GM18508 (cell line): ENCODE measurements around the gene RYK.

Experiments
- ATAC-seq: cut with Tn5 transposase; IDR thresholded peaks from one replicate; pipeline ENCODE4 v1.9.1; 2021; ENCODE audit warnings: moderate number of reproducible peaks; ENCODE audit not compliant: insufficient read depth, unreplicated experiment

RYK gene

DNA sequence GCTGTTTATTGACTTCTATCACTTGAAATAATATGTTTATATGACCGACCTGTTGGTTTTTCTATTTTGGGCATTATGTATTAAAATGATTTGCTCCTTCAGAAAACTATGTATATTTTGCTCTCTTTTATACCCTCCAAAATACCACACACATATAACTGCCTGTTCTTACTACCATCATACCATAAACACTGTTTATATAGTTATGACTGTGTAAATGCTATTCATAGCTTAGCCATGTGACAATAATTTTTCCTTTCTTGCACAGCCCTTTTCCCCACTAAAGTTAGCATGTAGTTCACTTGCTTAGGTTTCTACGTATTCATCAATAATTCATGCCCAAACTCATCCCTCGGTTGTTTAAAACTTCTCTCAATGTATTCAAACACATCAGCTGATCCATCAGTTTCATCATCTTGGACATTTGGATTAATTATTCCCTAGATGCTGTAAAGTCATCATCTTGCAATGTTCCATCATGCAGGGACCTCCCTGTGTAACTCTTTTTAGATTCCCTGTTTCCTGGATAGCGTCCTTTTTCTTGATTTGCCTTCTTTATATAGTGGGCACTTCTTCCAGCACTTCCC lies 8.2 kb upstream of the RYK start:
- ATAC-seq, result no peak

DNA sequence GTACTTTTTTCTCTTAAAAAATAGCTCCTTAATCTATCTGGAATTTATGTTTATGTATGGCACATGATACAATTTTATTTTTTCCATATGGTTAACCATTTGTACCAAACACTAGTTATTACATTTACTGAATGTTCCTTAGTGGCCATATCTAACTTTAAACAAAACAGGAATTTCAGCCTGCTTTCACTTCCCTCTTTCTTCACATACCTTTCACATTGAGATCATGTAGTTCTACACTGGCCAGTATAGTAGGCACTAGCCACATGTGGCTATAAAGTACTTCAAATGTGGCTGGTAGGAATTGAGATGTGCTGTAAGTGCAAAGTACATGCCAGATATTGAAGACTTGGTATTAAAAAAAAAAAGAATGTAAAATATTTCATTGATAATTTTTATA lies 4.7 kb upstream of the RYK start:
- no peak for ATAC-seq

DNA sequence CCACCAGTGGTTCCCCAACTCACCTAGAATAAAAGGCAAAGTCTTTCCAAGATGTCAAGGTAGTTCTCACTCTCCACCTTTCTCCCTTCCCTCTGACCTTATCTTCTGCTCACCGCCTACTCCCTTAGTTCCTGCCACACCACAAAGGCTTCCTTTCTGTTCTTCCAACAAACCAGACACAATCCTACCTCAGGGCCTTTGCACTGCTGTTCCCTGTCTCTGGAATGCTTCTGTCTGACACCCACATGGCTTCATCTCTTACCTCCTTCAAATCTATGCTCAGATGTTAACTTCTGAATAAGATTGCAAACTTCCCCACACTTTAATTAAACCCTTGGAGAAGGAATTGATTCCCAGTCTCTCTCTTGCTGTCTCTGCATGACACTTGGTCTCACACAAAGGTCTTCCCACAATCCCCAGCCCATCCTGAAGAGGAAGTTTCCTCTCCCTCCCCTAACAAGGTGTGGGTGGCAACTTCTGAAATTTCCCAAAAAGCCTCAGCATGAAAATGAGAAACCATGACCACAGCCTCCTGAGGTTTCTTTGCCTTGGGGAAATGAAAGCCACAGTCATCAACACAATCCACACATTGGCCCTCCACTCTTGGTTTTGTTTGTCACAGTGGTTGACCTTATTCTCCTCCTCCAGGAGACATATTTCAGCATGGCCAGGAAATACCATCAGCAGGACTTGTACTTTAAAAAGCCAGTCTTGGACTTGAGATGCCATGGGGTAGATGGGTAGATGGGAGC lies 3.0 kb upstream of the RYK start:
- ATAC-seq, result no peak

DNA sequence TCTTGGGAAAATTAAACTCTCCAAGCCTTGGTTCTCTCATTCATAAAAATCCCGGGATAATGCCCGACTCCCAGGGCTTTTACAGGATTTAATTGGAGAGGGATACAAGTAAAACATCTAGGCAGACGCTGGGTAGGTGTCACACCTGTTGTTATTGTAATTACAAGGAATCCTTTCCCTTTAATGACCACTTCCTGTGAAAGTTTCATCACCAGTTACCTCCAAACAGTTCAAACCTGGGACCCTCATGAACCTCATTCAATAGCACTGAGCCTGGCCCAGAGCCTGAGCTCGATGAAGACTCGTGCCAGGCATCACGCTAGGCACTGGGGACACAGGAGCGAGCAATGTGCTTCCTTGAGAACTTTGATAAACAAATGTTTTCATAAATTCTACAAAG lies 2.1 kb upstream of the RYK start:
- no peak for ATAC-seq

DNA sequence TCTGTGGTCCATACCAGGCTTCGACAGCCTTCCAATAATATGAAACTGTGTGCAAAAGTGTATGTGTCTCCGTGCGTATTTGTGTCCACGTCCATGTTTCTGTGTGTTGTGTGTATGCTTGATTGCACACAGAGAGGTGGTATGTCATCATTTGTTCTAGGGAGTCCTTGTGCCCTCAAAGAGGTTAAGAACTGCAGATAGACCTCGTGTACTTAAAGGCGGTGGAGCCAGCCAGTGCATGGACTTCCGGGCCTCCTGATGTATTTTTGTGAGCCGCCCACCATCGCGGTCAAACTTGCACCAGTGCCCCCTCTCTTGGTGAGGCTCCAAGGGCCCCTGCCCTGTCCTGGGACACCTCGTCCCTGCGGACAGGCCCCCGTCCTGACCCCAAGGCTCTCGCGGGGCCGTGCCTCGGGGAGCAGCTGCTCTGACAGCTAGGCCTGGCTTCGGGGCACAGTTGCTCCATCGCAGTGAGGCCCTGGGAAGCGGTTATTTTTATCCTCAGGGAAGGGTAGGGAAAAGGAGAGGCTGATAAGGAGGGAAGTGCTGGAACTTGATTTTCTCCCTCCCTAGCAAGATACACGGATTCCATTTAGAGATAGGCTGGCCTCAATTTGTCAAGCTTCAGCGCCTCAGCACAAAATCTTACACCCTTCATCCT lies 1.2 kb upstream of the RYK start:
- no peak for ATAC-seq

DNA sequence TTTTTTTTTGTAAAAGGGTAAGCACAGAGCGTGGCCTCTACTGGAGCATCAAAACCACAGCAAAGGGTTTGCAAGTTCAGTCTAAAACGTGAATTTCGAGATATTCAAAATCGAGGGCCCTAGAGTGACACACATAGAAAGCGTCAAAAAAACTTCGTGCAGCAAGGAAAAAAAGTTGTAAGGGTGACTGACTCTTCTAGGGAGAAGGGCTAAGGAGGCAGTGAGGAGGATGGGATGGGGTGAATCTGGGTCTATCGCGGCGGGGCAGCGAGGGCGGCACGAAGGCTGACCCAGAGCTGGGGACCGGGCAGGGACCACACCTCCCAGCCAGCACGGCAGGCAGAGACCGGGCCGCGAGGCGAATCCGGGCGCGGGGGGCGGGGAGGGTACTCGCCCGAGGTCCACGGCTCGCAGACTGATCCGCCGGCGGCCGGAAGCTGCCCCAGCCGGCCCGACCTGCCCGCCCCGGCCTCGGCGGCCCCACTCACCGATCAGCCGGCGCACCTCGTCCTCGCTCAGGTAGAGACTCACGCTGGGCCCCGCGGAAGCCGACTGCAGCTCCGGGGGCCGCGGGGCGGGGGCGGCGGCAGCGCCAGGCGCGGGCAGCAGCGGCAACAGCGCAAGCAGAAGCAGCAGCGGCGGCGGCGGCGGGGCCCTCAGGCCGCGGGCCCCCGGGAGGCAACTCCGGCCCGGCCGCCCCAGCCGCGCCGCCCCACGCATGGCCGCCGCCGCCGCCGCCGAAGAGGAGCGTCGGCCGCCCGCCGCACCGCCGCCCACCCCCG lies 533 bp downstream of the RYK start:
- ATAC-seq, result no peak

DNA sequence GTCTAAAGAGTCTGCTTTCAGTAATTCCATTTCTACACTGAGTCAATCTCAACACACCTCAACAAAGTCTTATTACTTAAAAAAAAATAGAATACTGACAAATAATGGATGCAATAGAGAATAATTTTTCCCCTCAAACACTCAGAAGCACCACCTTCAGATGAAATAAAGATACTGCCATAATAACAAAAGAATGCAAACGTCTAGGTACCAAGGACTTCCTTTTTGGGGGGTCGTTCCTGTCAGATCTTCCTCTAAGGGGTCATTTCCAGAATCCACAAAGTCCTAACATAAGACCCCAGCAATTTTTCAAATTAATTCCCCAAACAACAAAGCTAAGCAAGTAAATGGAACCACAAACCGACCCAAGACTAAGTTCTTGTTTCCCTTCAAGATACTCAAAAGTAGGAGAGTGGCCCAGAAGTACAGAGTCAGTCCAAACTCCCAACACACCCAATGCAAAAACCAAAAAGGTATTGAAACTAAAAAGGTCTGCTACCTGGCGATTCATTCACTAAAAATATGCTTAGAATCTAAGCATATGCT lies 1.3 kb downstream of the RYK start:
- no peak for ATAC-seq

DNA sequence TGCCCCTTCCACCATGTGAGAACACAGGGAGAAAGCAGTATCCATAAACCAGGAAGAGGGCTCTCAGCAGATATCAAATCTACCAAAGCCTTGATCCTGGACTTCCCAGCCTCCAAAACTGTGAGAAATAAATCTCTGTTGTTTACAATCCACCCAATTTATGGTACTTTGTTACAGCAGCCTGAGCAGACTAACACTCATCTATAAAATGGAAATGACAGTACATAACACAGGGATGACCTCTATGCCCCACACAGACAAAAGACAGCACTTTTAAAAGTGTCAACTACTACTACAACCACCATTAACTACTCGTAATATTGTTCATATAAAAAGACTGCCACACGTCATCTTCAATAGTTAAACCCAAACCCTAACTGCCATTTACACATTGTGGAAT lies 5.7 kb downstream of the RYK start:
- ATAC-seq, result no peak

DNA sequence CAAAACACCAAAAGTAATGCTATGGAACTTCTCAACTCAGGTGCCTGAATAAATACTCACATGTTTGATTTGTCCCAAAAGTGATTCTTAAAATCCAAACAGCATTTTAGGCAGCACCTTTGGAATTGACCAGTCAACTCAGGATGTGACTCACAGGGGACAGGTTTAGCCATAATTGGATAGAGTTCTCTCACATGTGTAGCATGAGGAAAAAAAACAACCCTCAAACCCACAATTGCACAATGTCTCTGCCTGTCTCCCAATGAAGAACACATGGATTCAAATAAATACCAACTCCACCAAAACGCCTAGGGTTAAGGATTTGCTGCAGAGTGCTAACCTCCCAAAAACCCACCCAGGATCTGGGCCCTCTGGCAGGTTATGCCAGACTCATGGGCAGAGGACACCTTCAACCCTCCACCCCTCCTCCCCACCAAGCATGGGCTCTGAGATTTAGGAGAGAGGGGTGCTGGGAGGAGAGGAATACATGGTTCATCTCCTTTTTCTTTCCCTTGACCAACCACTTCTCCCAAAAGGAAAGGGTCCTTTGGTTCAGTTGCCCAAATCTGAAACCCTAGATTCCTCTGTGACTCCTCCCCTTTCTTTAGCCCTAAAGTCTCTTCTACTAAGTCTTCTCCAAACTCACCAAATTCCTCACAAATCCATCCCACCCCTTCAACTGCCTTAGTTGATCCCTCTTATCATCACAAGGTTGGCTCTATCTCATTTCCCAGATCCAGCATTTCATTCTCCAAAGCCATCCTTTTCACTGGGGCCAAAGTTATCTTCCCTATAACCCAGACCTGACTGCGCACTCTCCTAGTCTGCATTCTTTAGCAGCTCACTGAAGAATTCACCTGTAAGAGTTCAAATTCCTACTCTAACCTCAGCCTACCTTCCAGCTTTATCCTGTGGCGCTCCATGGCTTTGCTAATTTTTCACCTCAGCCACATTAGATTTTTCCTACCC lies 7.7 kb downstream of the RYK start:
- ATAC-seq, result no peak

DNA sequence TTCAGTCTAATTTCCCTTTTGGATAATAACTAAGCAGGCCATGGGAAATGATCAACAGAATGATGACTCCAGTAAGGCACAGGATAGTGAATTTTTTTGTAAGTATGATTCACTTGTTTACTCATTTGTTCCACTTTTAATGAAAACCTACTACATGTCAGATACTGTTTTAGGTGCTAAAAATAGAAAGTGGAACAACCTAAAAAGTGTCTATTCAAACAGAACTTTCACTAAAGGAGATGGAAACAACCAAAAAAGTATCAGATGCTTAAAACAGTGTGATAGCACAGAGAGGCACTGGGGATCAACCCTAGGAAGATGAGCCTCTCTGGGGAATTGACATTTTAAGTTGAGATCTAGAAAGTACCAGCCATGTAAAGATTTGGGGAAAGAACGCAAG lies 11.1 kb downstream of the RYK start:
- no peak for ATAC-seq

DNA sequence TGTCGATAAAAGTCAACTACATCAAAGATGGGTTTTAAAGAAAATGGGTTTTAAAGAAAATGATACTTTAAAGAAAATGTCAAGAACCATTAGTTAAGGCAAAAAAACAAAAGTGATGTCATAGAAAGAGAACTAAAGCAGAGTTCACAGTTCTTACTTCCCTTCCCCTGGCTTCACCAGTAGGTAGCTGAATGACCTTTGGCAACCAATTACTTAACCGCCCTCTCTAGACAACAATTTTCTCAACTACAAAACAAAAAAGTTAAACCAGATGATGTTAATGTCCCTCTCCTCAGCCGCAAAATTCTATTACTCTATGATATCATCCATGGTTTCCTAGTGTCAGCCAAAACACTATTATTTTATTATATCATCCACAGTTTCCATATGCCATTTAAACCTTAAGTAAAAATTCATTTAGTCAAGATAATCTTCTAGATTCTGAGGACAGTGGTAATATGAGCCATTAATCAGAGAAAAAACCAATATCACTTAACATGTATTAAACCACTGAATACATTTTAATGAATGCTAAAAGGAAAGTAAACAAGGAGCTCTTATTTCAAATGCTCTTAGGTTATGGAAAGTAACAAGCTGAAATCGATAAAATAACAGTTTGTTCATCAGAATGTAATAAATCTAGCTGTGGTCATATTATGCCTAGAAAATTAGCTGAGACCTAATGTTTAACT lies 13.1 kb downstream of the RYK start:
- ATAC-seq, result no peak

DNA sequence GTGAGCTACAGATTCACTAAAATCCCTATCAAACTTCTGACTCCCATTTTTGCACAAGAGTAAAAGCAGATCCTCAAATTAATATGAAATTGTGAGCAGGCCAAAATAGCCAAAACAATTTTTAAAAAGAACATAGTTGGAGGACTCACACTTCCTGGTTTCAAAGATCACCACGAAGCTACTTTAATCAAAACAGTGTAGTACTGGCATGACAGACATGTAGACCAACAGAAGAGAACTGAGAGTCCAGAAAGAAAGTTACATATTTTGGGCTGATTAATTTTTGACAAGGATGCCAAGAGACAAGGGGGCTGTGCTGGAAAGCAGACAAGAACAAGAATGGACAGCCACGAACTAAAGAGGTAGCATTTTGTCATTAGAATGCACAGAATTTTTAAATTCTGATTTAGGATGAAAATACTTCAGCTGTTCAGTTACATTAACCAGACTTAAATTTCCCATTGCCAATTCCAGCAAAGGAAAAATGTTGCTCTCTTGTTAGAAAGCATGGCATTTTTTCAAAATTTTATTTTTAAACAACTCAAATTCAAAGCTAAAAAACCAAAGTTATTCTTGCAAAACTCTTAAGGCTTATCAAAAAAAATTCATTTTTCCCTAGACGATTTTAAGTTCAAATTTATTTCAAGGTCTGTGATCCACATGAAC lies 14.0 kb downstream of the RYK start:
- ATAC-seq, result no peak

DNA sequence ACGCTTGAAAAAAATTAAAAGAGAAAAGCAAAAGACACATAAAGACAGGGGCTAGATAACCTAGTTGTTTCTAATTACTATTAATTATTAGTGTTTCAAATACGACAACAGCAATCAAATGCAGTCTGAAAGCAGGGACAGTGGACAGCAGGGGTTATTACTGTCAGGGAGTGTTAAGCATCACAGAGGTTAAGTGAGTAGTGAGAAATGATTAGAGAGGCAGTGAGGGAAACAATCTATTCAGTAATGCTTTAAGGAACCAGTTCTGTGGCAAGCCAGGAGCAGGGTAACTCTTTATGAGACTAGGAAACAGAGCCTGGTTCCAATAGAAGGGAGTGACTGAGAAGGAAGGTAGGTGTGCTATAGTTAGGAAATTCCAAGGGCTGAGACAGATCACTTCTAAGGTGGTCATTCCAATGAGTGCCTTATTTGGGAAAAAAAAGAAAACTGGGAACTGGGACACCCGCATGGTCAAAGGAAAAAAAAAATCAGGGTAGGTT lies 15.0 kb downstream of the RYK start:
- ATAC-seq, result no peak

DNA sequence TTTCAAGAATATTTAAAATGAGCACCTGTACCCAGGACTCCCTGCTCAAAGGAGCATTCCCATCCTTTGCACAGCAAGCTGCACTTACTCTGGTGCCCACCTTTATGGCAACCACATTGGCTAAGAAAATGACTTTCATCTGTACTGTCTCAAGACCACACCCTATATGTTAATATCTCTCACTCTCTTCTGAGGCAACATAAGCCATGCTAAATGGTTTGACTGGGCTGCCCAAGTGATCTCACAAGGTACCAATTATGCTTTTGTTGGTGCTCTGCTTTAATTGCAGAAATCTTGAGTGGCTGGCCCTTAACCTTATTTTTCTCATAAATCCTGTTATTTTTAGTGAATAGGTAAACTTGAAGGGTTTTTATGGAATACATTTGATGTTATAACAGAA lies 17.7 kb downstream of the RYK start:
- ATAC-seq, result no peak

DNA sequence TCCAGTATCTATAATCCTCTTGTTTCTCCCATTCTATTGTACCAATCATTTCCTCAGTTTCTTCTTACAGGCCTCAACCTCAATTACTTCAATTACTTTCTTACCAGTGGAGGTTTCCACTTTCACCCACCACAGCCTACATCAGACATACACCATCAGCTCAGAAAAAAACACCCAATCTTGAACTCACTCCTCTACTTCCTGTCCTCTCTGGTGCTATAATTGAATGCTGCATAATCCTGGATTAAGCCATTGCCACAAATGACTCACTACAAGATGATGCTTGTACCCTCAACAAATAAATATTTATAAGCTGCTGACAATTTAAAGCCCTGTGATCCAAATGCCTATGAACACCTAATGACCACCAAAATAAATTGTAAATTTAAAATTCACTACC lies 18.5 kb downstream of the RYK start:
- ATAC-seq, result no peak

DNA sequence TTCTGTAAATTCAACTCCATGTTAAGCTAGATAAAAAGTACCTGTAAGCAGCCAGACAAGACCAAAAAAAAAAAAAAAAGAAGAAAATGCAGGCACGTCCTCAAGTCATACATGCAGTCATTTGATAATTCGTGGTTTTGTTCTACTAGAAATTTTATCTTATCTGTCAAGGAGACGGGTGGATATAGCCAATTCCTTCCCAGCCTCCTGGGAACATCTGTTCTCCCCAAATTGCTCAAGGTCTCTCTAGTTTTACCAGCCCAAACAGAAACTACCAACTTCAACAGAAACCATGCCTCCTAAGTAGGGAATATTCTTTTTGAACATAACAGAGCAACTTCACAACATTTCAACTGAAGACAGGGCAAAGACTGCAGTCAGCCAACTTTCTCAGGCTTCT lies 19.5 kb downstream of the RYK start:
- ATAC-seq, result no peak

DNA sequence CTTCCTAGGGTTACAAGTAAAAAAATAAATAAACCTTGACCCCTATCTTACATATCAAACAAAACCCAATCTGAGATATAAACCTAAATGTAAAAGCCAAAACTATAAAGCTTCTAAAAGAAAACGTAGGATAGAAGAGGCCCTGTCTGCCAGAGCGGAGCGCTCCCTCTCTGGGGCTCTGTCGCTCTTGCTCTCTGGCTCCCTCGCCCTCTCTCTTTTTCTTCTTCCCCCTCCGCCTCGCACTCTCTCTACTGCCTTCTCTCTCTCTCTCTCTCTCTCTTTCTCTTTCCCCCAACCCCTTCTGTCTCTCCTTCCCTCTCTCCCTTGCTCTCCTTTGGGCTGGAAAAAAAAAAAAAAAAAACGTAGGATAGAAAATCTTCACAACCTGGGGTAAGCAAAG lies 21.6 kb downstream of the RYK start:
- no peak for ATAC-seq

DNA sequence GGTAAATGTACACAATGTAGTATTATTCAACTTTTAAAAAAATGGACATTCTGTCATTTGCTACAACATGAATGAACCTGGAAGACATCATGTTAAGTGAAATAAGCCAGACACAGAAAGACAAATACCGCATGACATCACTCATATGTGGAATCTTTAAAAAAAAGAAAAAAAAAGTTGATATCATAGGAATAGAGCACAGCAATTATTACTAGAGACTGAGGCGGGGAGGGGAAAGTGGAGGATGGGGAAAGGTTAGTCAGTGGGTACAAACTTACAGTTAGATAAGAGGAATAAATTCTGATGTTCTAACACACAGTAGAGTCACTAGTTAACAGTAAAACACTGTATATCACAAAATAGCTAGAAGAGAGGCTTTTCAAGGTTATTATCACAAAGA lies 22.2 kb downstream of the RYK start:
- ATAC-seq, result no peak
